Glutamatergic neuron (in vitro differentiated cells): Measurements from ENCODE around the gene WDR62. TPM values are rescaled to one million over a fixed set of nuclear protein-coding genes. Genes with fewer than 3 reads are reported as not detected.

Source experiments
- DNase-seq: peaks from one replicate; pipeline ENCODE4 v3.0.0; 2022
- H3K27ac Mint-ChIP-seq: one replicate; pipeline ENCODE4 v1.8.0; 2020; ENCODE audit warnings: mild to moderate bottlenecking, mixed read lengths, inconsistent platforms; ENCODE audit not compliant: unreplicated experiment
- H3K27me3 Mint-ChIP-seq: one replicate; pipeline ENCODE4 v1.8.0; 2020; ENCODE audit warnings: mild to moderate bottlenecking, moderate library complexity, mixed read lengths, inconsistent platforms; ENCODE audit not compliant: unreplicated experiment
- H3K36me3 Mint-ChIP-seq: one replicate; pipeline ENCODE4 v1.8.0; 2020; ENCODE audit warnings: mild to moderate bottlenecking, mixed read lengths, inconsistent platforms; ENCODE audit not compliant: unreplicated experiment
- H3K4me1 Mint-ChIP-seq: one replicate; pipeline ENCODE4 v1.8.0; 2020; ENCODE audit warnings: mild to moderate bottlenecking, low read depth, mixed read lengths, inconsistent platforms; ENCODE audit not compliant: unreplicated experiment
- H3K4me3 Mint-ChIP-seq: one replicate; pipeline ENCODE4 v1.8.0; 2020; ENCODE audit warnings: mild to moderate bottlenecking, mixed read lengths, inconsistent platforms; ENCODE audit not compliant: unreplicated experiment
- H3K9me3 Mint-ChIP-seq: one replicate; pipeline ENCODE4 v1.8.0; 2020; ENCODE audit warnings: mild to moderate bottlenecking, moderate library complexity, mixed read lengths, inconsistent platforms; ENCODE audit not compliant: unreplicated experiment
- CTCF ChIP-seq: fragments of 200-600 bp; sonication (generic); IDR thresholded peaks from one replicate; pipeline ENCODE4 v1.5.0; 2021; ENCODE audit not compliant: partially characterized antibody, unreplicated experiment
- total RNA-seq: library from RNA; stranded (reverse); fragmentation: NEBNext Ultra II Directional; extraction: Animal tissue kit (Norgen Biotek cat#: 25700); gene quantifications from one replicate; pipeline ENCODE4 v1.2.1, GENCODE V29; 2021; ENCODE audit not compliant: unreplicated experiment

The WDR62 gene
- total RNA-seq, 1 donor from 2014 or later: 5.5 TPM

DNA sequence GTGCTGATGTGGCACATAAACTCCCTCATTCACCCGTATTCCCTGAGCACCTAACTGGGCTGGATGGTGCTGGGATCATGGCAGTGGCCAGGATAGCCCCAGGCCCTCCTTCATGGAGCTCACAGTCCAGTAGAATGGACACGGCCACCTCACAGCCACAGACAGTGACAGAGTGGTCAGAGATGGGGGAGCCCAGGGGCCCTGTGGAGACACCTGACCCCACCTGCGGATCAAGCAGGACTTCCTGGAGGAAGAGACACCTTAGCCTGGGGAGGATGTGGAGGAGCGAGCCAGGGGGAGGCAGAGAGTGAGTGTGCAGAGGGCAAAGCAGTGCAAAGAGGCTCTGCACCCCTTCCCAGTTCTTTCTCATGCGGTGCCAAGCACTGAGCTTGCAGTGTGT is 35.1 kb downstream of the WDR62 start:
- Mint-ChIP-seq H3K27ac (no peak overlapping the region), H3K27me3 (no peaks in the 10 kb centered on the region), H3K4me1 (peaks cover 3% of the 10 kb centered on the region), H3K36me3 (no peaks in the 10 kb centered on the region), H3K9me3 (no peaks in the 10 kb centered on the region), H3K4me3 (no peak overlapping the region)
- DNase-seq: no peak
- no peak for TF ChIP-seq CTCF

DNA sequence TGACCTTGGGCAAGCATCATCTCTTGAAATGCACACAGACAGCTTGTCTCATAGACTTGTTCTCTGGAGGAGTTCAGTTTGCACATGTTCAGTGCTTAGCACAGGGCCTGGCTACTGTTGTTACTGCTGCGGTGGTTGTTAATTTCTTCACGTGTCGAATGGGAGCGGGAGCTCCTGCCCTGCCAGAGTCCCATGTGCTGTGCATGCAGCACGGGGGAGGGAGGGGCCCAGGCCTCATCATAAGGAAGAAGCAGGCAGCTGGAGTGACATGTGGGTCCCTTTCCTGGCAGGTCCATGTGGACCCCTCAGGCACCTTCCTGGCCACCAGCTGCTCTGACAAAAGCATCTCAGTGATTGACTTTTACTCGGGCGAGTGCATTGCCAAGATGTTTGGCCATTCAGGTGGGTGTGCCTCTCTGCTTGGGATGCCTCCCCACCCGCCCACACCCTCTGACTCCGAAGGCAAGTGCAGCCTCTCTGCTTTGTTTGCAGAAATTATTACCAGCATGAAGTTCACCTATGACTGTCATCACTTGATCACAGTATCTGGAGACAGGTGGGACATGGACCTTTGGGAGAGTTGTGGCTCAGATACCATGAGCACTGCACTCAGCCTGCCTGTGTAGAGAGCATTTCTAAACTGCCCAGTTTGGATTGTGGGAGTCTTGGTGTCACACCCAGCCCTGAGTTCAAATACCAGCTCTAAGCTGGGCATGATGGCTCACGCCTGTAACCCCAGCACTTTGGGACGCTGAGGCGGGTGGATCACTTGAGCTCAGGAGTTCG is 36.4 kb downstream of the WDR62 start:
- TF ChIP-seq CTCF: no peak
- Mint-ChIP-seq H3K36me3 (no peaks in the 10 kb centered on the region), H3K9me3 (no peaks in the 10 kb centered on the region), H3K27me3 (no peaks in the 10 kb centered on the region), H3K4me3 (no peak overlapping the region), H3K4me1 (peaks cover 3% of the 10 kb centered on the region), H3K27ac (peak overlapping the region; percentile 38)
- DNase-seq: peak; percentile 35

- no peak for TF ChIP-seq CTCF
- Mint-ChIP-seq H3K4me3 (no peak overlapping the region), H3K4me1 (peaks cover 3% of the 10 kb centered on the region), H3K9me3 (no peaks in the 10 kb centered on the region), H3K27ac (no peak overlapping the region), H3K27me3 (peaks cover 2% of the 10 kb centered on the region), H3K36me3 (no peaks in the 10 kb centered on the region)
- DNase-seq: no peak
These were observed 37.9 kb downstream of the WDR62 start for GRCh38 chr19:36092566-36092965.

GRCh38 chr19:36093146-36093662 is 38.5 kb downstream of the WDR62 start:
- Mint-ChIP-seq H3K27ac (no peak overlapping the region), H3K36me3 (no peaks in the 10 kb centered on the region), H3K4me1 (peaks cover 3% of the 10 kb centered on the region), H3K9me3 (peaks cover 2% of the 10 kb centered on the region), H3K4me3 (no peak overlapping the region), H3K27me3 (peaks cover 2% of the 10 kb centered on the region)
- no peak for TF ChIP-seq CTCF
- DNase-seq: no peak

DNA sequence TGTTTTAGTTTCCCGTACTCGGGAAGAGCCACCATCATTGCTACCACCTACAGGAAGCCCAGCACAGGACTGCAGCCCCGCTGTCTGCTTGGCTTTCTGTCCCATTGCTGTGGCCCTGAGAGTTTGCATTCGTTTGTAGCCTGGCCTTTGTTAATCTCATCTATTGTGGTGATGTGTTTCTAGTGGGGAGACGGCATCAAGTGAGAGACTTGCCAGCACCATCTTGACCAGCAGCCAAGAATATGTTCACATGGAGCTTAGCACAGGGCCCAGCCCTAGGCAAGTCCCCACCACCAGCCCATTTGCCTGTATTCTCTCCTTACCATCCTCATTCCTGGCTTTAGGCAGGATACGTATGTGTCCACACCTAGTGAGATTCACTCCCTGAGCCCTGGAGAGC is 39.0 kb downstream of the WDR62 start:
- DNase-seq: no peak
- no peaks in the 10 kb centered on the region for H3K36me3 Mint-ChIP-seq

More for the DNA sequence above, 39.0 kb downstream of the WDR62 start:
- no peak for TF ChIP-seq CTCF
- Mint-ChIP-seq H3K4me3 (no peak overlapping the region), H3K4me1 (peaks cover 3% of the 10 kb centered on the region), H3K27ac (no peak overlapping the region), H3K27me3 (peaks cover 2% of the 10 kb centered on the region), H3K9me3 (peaks cover 2% of the 10 kb centered on the region)
